Ovary (tissue), 9 donors: ENCODE results near the gene HOXC9. TPM values are rescaled to one million over a fixed set of nuclear protein-coding genes. Genes with fewer than 3 reads are reported as not detected.

Experiments
- DNase-seq, 5 donors: peaks; one replicate each; pipeline ENCODE4 v3.0.0-alpha.2; 2019 to 2020
- H3K27ac ChIP-seq, 2 donors: fragments of 200-600 bp; one replicate each; pipeline versions ENCODE4 v1.5.1 to v1.8.0; 2019 to 2022
- H3K27me3 ChIP-seq: fragments of 200-600 bp; one replicate; pipeline ENCODE4 v1.8.0; 2022
- H3K36me3 ChIP-seq: fragments of 200-600 bp; sonication (generic); one replicate; pipeline ENCODE4 v1.5.1; 2019
- H3K4me1 ChIP-seq: one replicate; pipeline ENCODE4 v1.8.1; 2013; ENCODE audit warnings: mild to moderate bottlenecking, moderate library complexity; ENCODE audit not compliant: insufficient read depth
- H3K4me3 ChIP-seq: fragments of 200-600 bp; sonication (generic); one replicate; pipeline ENCODE4 v1.5.1; 2017
- H3K9me3 ChIP-seq, 2 donors: fragments of 200-600 bp in 1 of 2; sonication (generic) in 1 of 2; one replicate each; pipeline versions ENCODE4 v1.5.1 to v1.8.1; 2013 to 2019; ENCODE audit warnings: mild to moderate bottlenecking in 1 of 2, moderate library complexity in 1 of 2
- CTCF ChIP-seq, 3 donors: fragments of 450-650 bp in 2 of 3; fragments of 200-600 bp in 1 of 3; IDR thresholded peaks; one replicate each; pipeline versions ENCODE4 v1.5.1 to v1.8.0; 2016 to 2022; ENCODE audit warnings: antibody characterized with exemption in 3 of 3, mild to moderate bottlenecking in 1 of 3
- EP300 ChIP-seq: sonication (generic); formaldehyde crosslinking; IDR thresholded peaks from one replicate; pipeline ENCODE4 v1.6.1; 2017; ENCODE audit warnings: antibody characterized with exemption
- POLR2A ChIP-seq: fragments of 450-650 bp; IDR thresholded peaks from one replicate; pipeline ENCODE4 v1.6.1; 2017; ENCODE audit warnings: antibody characterized with exemption, mild to moderate bottlenecking, moderate library complexity
- WGBS, 3 donors: extraction: QIAGEN DNeasy Blood & Tissue Kit in 1 of 3; methylation state at CpG; one replicate each; pipeline versions ENCODE4 v1.1.5 to v1.1.7; 2013 to 2017; 5-methylcytosine and 5-hydroxymethylcytosine counted together
- intact Hi-C, 4 donors: fragments of 100-400 bp; cut with DNase I; formaldehyde crosslinking; loops; one replicate each; pipeline versions ENCODE4 v1.11.0 to v1.15.1; 2022 to 2023
- polyA plus RNA-seq, 2 donors: library from polyadenylated mRNA; stranded (reverse); fragments of 200-250 nt in 1 of 2; fragments of 350-450 nt in 1 of 2; fragmentation: Illumina TruSeq in 1 of 2; extraction: RNeasy Lipid Tissue Mini Kit (QIAGEN cat#74804) in 1 of 2; gene quantifications; one replicate each; pipeline ENCODE4 v1.2.3, GENCODE V29; 2013 to 2014
- total RNA-seq, 7 donors: library from RNA; depleted of rRNA in 2 of 7; stranded (reverse); fragments of >200 nt in 2 of 7; fragmentation: NEBNext Ultra II Directional in 3 of 7; extraction: Animal tissue kit (Norgen Biotek cat#: 25700) in 3 of 7; gene quantifications; one replicate each; pipeline versions ENCODE4 v1.1.0 to v1.2.4, GENCODE V29; 2016 to 2023
- donor health status: DM: no; HTN: no; CAD: no; lungs with moderate emphysema.
- donor health status: DM: no; HTN: no; CAD: no.
- donor health status: Bipolar disorder and iron deficiency.
- donor health status: DM: yes; HTN: yes; CAD: no.
- donor health status: DM: no; HTN: no; CAD: no.
- donor health status: DM: yes; HTN: yes; CAD: no.

HOXC9 gene
- total and polyA plus RNA-seq, 9 donors: 0.26 to 15.0 (median 1.9) TPM; not detected in 1

- intact Hi-C loops: loop anchor here in 2 of 4 donors (10.0 kb wide), 2 partner anchors 381 to 391 kb away; partner anchors contain the start of gene GPR84 (in 1 of the 2)
- no peaks in the 10 kb centered on the region for H3K36me3 ChIP-seq
- H3K9me3 ChIP-seq: no peaks in the 10 kb centered on the region
- H3K27me3 ChIP-seq: peaks cover 2% of the 10 kb centered on the region
- TF ChIP-seq POLR2A: no peak
- no peak for TF ChIP-seq CTCF (IDR thresholded peaks at IDR 0.05)
- no peak for TF ChIP-seq EP300
- no peak overlapping the region for H3K27ac ChIP-seq
- whole genome bisulfite sequencing, 3 donors: 15 to 66% (median 19%) methylated on average over 17 of the region's 17 CpGs
- H3K4me1 ChIP-seq: peaks cover 4% of the 10 kb centered on the region
- H3K4me3 ChIP-seq: no peak overlapping the region
- DNase-seq: no peak
Measured at GRCh38 chr12:53983568-53983949, 16.4 kb upstream of the HOXC9 start.

GRCh38 chr12:53983950-53984572 lies 15.9 kb upstream of the HOXC9 start:
- Histone ChIP-seq H3K9me3 (no peaks in the 10 kb centered on the region), H3K27ac (no peak overlapping the region), H3K36me3 (no peaks in the 10 kb centered on the region), H3K4me1 (peaks cover 4% of the 10 kb centered on the region), H3K4me3 (no peak overlapping the region), H3K27me3 (peaks cover 2% of the 10 kb centered on the region)
- intact Hi-C loops: loop anchor here in 2 of 4 donors (10.0 kb wide), 2 partner anchors 381 to 391 kb away; partner anchors contain the start of gene GPR84 (in 1 of the 2)
- 10 to 35% (median 11%) methylated on average over 30 of the region's 30 CpGs for WGBS, 3 donors
- TF ChIP-seq CTCF (IDR thresholded peaks at IDR 0.05): no peak
- TF ChIP-seq POLR2A: no peak
- TF ChIP-seq EP300: no peak
- no peak for DNase-seq

- intact Hi-C loops: loop anchor here in 3 of 4 donors (5.0 to 10.0 kb wide), 4 partner anchors 222 to 390 kb away; partner anchors contain the start of gene GPR84 (in 1 of the 3)
- peak; percentile 21 to 73 (median 64) for TF ChIP-seq CTCF (IDR thresholded peaks at IDR 0.05)
- no peak for TF ChIP-seq EP300
- TF ChIP-seq POLR2A: no peak
- peak; percentile 89 to 95 (median 95) for DNase-seq
- WGBS, 3 donors: 3 to 6% (median 4%) methylated on average over 53 to 55 of the region's 55 CpGs
- Histone ChIP-seq H3K36me3 (no peaks in the 10 kb centered on the region), H3K9me3 (no peaks in the 10 kb centered on the region), H3K4me1 (peaks cover 4% of the 10 kb centered on the region), H3K27me3 (peaks cover 2% of the 10 kb centered on the region), H3K4me3 (peak within 1 kb of the TSS; percentile 42), H3K27ac (no peak within 1 kb of the TSS)
Measured at GRCh38 chr12:53984901-53985691, 14.9 kb upstream of the HOXC9 start, which contains the start of gene HOXC10. TSS of gene HOXC10 (plus strand) at chr12:53985146. CDS start at chr12:53985260, 114 bp downstream.

GRCh38 chr12:53985692-53985993 lies 14.3 kb upstream of the HOXC9 start:
- TF ChIP-seq EP300 (no peak), POLR2A (no peak), CTCF (IDR thresholded peaks at IDR 0.05) (no peak)
- Histone ChIP-seq H3K27me3 (peaks cover 2% of the 10 kb centered on the region), H3K27ac (no peak overlapping the region), H3K4me1 (peaks cover 4% of the 10 kb centered on the region), H3K36me3 (no peaks in the 10 kb centered on the region), H3K9me3 (no peaks in the 10 kb centered on the region), H3K4me3 (peak overlapping the region; percentile 42)
- intact Hi-C loops: loop anchor here in 3 of 4 donors (5.0 to 10.0 kb wide), 4 partner anchors 222 to 389 kb away; partner anchors contain the start of gene GPR84 (in 1 of the 3)
- peak in 1 of 5 donors; percentile 41 for DNase-seq
- WGBS, 3 donors: 7 to 10% (median 9%) methylated on average over 13 to 21 of the region's 21 CpGs
